SK-N-SH (cell line): ENCODE data around the gene BOD1. TPM values are rescaled to one million over a fixed set of nuclear protein-coding genes. Genes with fewer than 3 reads are reported as not detected.

Source experiments
- CTCF ChIA-PET: fragments of 300-600, 350-600 bp; formaldehyde crosslinking; extraction: SDS; loops from one replicate; lab custom pipeline; 2021; lab: Yijun Ruan, JAX
- POLR2A ChIA-PET: fragments of 350-600 bp; sonication (Branson Sonifier 250); formaldehyde crosslinking; extraction: SDS; loops from one replicate; lab custom pipeline; 2020; ENCODE audit warnings: antibody characterized with exemption, inconsistent platforms; lab: Yijun Ruan, JAX
- DNase-seq: peaks from one replicate; pipeline ENCODE4 v3.0.0; 2012
- H2AFZ ChIP-seq: fragments of 200-600 bp; sonication (generic); 2 replicates; pipeline ENCODE4 v1.8.1; 2016; ENCODE audit warnings: antibody characterized with exemption, mild to moderate bottlenecking, low read depth
- H3F3A ChIP-seq: fragments of 200-600 bp; sonication (generic); replicated peaks from 2 replicates; pipeline ENCODE3; 2016; ENCODE audit warnings: antibody characterized with exemption, mild to moderate bottlenecking; ENCODE audit not compliant: insufficient read depth
- H3K27ac ChIP-seq, 2 experiments: fragments of 200-500 bp in 1 of 2; fragments of 200-600 bp in 1 of 2; sonication (Bioruptor generic) in 1 of 2; sonication (generic), shearing (Covaris generic) in 1 of 2; 2 replicates each; pipeline versions ENCODE4 v1.5.1 to v1.6.1; 2014 to 2016; ENCODE audit warnings: low read depth in 2 of 2, inconsistent platforms in 1 of 2, low read length in 1 of 2, mild to moderate bottlenecking in 1 of 2, mixed read lengths in 1 of 2
- H3K27me3 ChIP-seq: fragments of 200-600 bp; sonication (generic), shearing (Covaris generic); 2 replicates; pipeline ENCODE4 v1.6.1; 2016; ENCODE audit warnings: mixed run types; ENCODE audit not compliant: insufficient read depth
- H3K36me3 ChIP-seq, 2 experiments: fragments of 200-500 bp in 1 of 2; fragments of 200-600 bp in 1 of 2; sonication (Bioruptor generic) in 1 of 2; sonication (generic) in 1 of 2; replicated peaks in 1 of 2; 2 replicates each; pipeline versions ENCODE3 to v1.5.1; 2014 to 2016; ENCODE audit warnings: low read length in 1 of 2, mild to moderate bottlenecking in 1 of 2; ENCODE audit not compliant: insufficient read depth in 2 of 2, control insufficient read depth in 1 of 2
- H3K4me1 ChIP-seq, 2 experiments: fragments of 200-500 bp in 1 of 2; fragments of 200-600 bp in 1 of 2; sonication (Bioruptor generic) in 1 of 2; sonication (generic), shearing (Covaris generic) in 1 of 2; 2 replicates each; pipeline versions ENCODE4 v1.5.1 to v1.6.1; 2014 to 2016; ENCODE audit warnings: low read depth in 1 of 2, low read length in 1 of 2, mixed run types in 1 of 2; ENCODE audit not compliant: insufficient read depth in 2 of 2, control insufficient read depth in 1 of 2
- H3K4me2 ChIP-seq: fragments of 200-600 bp; sonication (generic), shearing (Covaris generic); 2 replicates; pipeline ENCODE4 v1.6.1; 2017; ENCODE audit warnings: mixed run types
- H3K4me3 ChIP-seq, 2 experiments: fragments of 200-500 bp in 1 of 2; fragments of 200-600 bp in 1 of 2; sonication (Bioruptor generic) in 1 of 2; sonication (generic), shearing (Covaris generic) in 1 of 2; 2 replicates each; pipeline versions ENCODE4 v1.5.1 to v1.8.1; 2014 to 2016; ENCODE audit warnings: low read depth in 2 of 2, inconsistent platforms in 1 of 2, low read length in 1 of 2, mild to moderate bottlenecking in 1 of 2, mixed read lengths in 1 of 2, moderate library complexity in 1 of 2
- H3K79me2 ChIP-seq: fragments of 200-600 bp; sonication (generic); 2 replicates; pipeline ENCODE4 v1.8.1; 2017; ENCODE audit warnings: mild to moderate bottlenecking; ENCODE audit not compliant: insufficient read depth
- H3K9ac ChIP-seq: fragments of 200-600 bp; sonication (generic); 2 replicates; pipeline ENCODE4 v1.6.1; 2017; ENCODE audit warnings: mixed run types
- H3K9me2 ChIP-seq: fragments of 200-600 bp; sonication (generic); 2 replicates; pipeline ENCODE4 v1.6.1; 2017; ENCODE audit warnings: mixed run types
- H3K9me3 ChIP-seq: fragments of 200-600 bp; sonication (generic); 2 replicates; pipeline ENCODE4 v1.6.1; 2017; ENCODE audit warnings: mixed run types, mild to moderate bottlenecking, moderate library complexity
- H4K20me1 ChIP-seq: fragments of 200-600 bp; sonication (generic); 2 replicates; pipeline ENCODE4 v1.6.1; 2017; ENCODE audit warnings: mild to moderate bottlenecking, mixed run types; ENCODE audit not compliant: insufficient read depth
- EP300 ChIP-seq, 2 experiments: IDR thresholded peaks; 2 replicates each; pipeline versions ENCODE4 v1.4.0 to v1.6.1; 2012; ENCODE audit warnings: borderline replicate concordance in 1 of 2, low read depth in 1 of 2, low read length in 1 of 2
- FOSL2 ChIP-seq: IDR thresholded peaks from 2 replicates; pipeline ENCODE4 v1.4.0; 2012; ENCODE audit warnings: low read depth, mild to moderate bottlenecking, moderate library complexity, borderline replicate concordance
- GATA2 ChIP-seq: sonication (generic); formaldehyde crosslinking; IDR thresholded peaks from 2 replicates; pipeline ENCODE4 v1.5.0; 2020; ENCODE audit warnings: mild to moderate bottlenecking, missing genetic modification reagents
- JUND ChIP-seq: IDR thresholded peaks from 2 replicates; pipeline ENCODE4 v1.4.0; 2012
- MXI1 ChIP-seq: IDR thresholded peaks from 2 replicates; pipeline ENCODE4 v1.6.1; 2012; ENCODE audit warnings: mild to moderate bottlenecking, low read depth, low read length, improper control_type of control experiment
- RAD21 ChIP-seq: IDR thresholded peaks from 2 replicates; pipeline ENCODE4 v1.6.1; 2012; ENCODE audit warnings: mild to moderate bottlenecking, low read length
- RFX5 ChIP-seq: IDR thresholded peaks from 2 replicates; pipeline ENCODE4 v1.6.1; 2012; ENCODE audit warnings: mild to moderate bottlenecking, improper control_type of control experiment, low read length
- SMC3 ChIP-seq: IDR thresholded peaks from 2 replicates; pipeline ENCODE4 v1.6.1; 2012; ENCODE audit warnings: low read depth, low read length, improper control_type of control experiment
- TCF12 ChIP-seq: IDR thresholded peaks from 2 replicates; pipeline ENCODE4 v1.4.0; 2012
- WGBS: methylation state at CpG from one replicate; pipeline ENCODE4 v1.1.6; 2017; ENCODE audit warnings: low lambda C conversion rate; 5-methylcytosine and 5-hydroxymethylcytosine counted together
- polyA plus RNA-seq, 3 experiments: library from polyadenylated mRNA; depleted of rRNA; stranded (reverse); fragments of >200 nt; gene quantifications; 2 replicates each; pipeline ENCODE4 v1.2.3, GENCODE V29; 2012
- TF ChIP-seq, protein P1 (sequence below): fragments of 150-350 bp; IDR thresholded peaks from 2 replicates; pipeline ENCODE4 v1.6.1; 2017; ENCODE audit warnings: antibody characterized with exemption, low read length, low read depth, borderline replicate concordance
- TF ChIP-seq, protein P2 (sequence below): fragments of 200-600 bp; sonication (generic); IDR thresholded peaks from 2 replicates; pipeline ENCODE4 v1.6.1; 2017; ENCODE audit warnings: antibody characterized with exemption, mild to moderate bottlenecking, moderate library complexity

BOD1 gene
- polyA plus RNA-seq, 1 of the 3 experiments (the other 2 are of a cell fraction): 45.3 TPM

DNA sequence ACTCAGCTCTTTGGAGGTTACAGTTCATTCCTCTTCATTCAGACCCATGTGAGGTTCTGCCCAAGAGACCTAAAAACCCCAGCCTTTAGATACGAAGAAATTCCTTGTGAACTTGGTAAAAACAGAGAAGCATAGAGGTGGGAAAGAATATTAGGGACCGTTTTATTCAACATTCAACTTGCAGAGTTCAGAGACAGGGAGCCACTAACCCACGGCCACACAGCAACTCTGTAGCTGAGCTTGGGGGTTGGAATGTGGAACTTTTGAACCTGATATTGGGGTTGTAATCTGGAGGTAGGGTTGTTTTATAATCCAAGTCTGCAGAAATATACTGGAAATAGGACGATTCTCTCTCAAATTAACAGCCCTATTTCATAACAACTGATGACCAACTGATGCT lies 10.8 kb upstream of the BOD1 start:
- DNase-seq: no peak
- WGBS: 59% methylated on average over 4 of the region's 4 CpGs
- Histone ChIP-seq H3K9me2 (no peaks in the 10 kb centered on the region), H3K4me3 (no peak overlapping the region), H3F3A (no peaks in the 10 kb centered on the region), H2AFZ (no peak overlapping the region), H3K9ac (no peak overlapping the region), H3K27me3 (no peaks in the 10 kb centered on the region), H3K4me1 (peaks cover 0 to 13% of the 10 kb centered on the region in 2 experiments; a peak in 1 of 4 replicates), H3K4me2 (no peak overlapping the region), H3K9me3 (no peaks in the 10 kb centered on the region), H3K36me3 (no peaks in the 10 kb centered on the region), H3K27ac (no peak overlapping the region), H4K20me1 (no peaks in the 10 kb centered on the region), H3K79me2 (no peaks in the 10 kb centered on the region)
- TF ChIP-seq, protein P1, sequence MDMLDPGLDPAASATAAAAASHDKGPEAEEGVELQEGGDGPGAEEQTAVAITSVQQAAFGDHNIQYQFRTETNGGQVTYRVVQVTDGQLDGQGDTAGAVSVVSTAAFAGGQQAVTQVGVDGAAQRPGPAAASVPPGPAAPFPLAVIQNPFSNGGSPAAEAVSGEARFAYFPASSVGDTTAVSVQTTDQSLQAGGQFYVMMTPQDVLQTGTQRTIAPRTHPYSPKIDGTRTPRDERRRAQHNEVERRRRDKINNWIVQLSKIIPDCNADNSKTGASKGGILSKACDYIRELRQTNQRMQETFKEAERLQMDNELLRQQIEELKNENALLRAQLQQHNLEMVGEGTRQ: no peak
- TF ChIP-seq JUND (no peak), EP300 (IDR thresholded peaks at IDR 0.05; ENCODE audit: borderline replicate concordance in 1 of 2, low read depth in 1 of 2, low read length in 1 of 2) (no peak), GATA2 (no peak), RFX5 (no peak)
- ChIA-PET CTCF (interaction anchor here (0.7 to 14.1 kb wide), 5 partner anchors 8 to 718 kb away, joined by 4 to 162 read pairs (median 18); no protein-coding TSS in a partner anchor), POLR2A (interaction anchor here (0.6 kb wide), 1 partner anchor 80 kb away, joined by 3 read pairs; no protein-coding TSS in a partner anchor)

DNA sequence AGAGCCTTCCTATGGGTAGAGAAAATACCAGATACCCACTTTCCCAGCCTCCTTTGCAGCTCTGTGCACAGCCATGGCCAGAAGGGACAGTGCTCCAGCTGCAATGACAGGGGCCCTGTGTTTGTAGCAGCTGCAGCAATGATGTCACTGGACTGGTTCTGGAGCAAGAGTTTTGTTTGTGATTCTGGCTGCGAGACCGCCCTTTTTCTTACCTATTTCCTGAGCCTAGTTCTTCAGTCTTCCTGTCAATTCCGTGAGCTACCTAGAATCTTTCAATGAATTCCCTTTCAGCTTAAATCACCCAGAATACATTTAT lies 10.0 kb upstream of the BOD1 start:
- DNase-seq: no peak
- H3K9me2 ChIP-seq: no peaks in the 10 kb centered on the region
- H3K79me2 ChIP-seq: no peaks in the 10 kb centered on the region
- H3F3A ChIP-seq: no peaks in the 10 kb centered on the region
- no peak overlapping the region for H2AFZ ChIP-seq
- H3K27ac ChIP-seq: no peak overlapping the region
- no peaks in the 10 kb centered on the region for H3K36me3 ChIP-seq
- no peaks in the 10 kb centered on the region for H3K9me3 ChIP-seq
- no peak overlapping the region for H3K4me2 ChIP-seq
- POLR2A ChIA-PET: interaction anchor here (0.6 kb wide), 1 partner anchor 81 kb away, joined by 3 read pairs; no protein-coding TSS in a partner anchor
- H3K4me3 ChIP-seq: no peak overlapping the region
- CTCF ChIA-PET: interaction anchor here (1.0 to 14.1 kb wide), 3 partner anchors 299 to 691 kb away, joined by 6 to 162 read pairs (median 23); no protein-coding TSS in a partner anchor
- H4K20me1 ChIP-seq: no peaks in the 10 kb centered on the region
- 73% methylated on average over 3 of the region's 3 CpGs for WGBS
- TF ChIP-seq SMC3 (no peak), FOSL2 (no peak), TCF12 (no peak)
- H3K27me3 ChIP-seq: no peaks in the 10 kb centered on the region
- H3K4me1 ChIP-seq: peaks cover 0 to 13% of the 10 kb centered on the region in 2 experiments; a peak in 1 of 4 replicates
- H3K9ac ChIP-seq: no peak overlapping the region

DNA sequence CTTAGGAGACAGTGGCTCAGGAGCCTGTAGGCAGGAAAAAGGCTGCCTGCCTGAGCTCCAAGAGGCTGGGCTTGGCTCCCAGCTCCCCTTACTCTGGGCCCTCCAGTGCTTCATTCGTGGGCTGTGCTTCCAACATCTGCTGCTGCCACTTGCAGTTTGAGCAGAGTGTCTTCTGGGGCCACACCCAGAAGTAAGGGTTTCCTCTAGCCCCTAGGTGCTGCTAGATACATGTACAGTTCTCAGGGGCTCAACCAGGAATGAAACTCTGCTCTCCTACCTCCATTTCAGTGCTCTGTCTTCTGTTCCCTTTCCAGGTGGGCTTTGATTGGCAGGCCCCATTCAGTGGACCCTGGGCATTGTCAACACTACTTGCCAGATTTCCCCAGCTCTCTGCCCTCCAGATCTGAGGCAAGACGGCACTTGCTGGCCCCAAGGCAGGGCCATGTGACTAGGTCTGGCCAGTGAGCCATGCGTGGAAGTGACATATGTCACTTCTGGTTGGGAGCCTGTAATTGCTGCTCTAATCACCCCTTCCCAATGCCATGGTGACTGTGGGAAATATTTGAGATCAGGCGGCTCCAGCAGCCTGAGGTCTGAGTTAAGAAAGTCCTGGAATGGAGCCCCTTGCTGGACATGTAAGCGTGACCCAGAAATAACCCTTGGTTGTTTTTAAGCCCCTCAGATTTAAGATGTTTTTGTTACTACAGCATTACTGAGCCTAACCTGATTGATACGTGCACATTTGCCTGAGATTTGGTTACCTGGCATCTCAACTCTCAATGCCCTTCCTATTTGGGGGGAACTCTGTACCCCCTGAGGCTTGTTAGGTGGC lies 9.4 kb upstream of the BOD1 start:
- H4K20me1 ChIP-seq: no peaks in the 10 kb centered on the region
- WGBS: 77% methylated on average over 5 of the region's 6 CpGs
- ChIA-PET CTCF (interaction anchor here (6.1 to 14.1 kb wide), 2 partner anchors 299 to 346 kb away, joined by 23 to 162 read pairs; no protein-coding TSS in a partner anchor), POLR2A (no interaction called here)
- H3K9me3 ChIP-seq: no peaks in the 10 kb centered on the region
- no peak overlapping the region for H3K4me3 ChIP-seq
- peaks cover 0 to 12% of the 10 kb centered on the region in 2 experiments; a peak in 1 of 4 replicates for H3K4me1 ChIP-seq
- H3K79me2 ChIP-seq: no peaks in the 10 kb centered on the region
- no peak overlapping the region for H2AFZ ChIP-seq
- no peak overlapping the region for H3K9ac ChIP-seq
- H3F3A ChIP-seq: no peaks in the 10 kb centered on the region
- no peak for DNase-seq
- no peaks in the 10 kb centered on the region for H3K36me3 ChIP-seq
- no peaks in the 10 kb centered on the region for H3K27me3 ChIP-seq
- H3K9me2 ChIP-seq: no peaks in the 10 kb centered on the region
- no peak overlapping the region for H3K4me2 ChIP-seq
- no peak overlapping the region for H3K27ac ChIP-seq
- TF ChIP-seq, protein P2, sequence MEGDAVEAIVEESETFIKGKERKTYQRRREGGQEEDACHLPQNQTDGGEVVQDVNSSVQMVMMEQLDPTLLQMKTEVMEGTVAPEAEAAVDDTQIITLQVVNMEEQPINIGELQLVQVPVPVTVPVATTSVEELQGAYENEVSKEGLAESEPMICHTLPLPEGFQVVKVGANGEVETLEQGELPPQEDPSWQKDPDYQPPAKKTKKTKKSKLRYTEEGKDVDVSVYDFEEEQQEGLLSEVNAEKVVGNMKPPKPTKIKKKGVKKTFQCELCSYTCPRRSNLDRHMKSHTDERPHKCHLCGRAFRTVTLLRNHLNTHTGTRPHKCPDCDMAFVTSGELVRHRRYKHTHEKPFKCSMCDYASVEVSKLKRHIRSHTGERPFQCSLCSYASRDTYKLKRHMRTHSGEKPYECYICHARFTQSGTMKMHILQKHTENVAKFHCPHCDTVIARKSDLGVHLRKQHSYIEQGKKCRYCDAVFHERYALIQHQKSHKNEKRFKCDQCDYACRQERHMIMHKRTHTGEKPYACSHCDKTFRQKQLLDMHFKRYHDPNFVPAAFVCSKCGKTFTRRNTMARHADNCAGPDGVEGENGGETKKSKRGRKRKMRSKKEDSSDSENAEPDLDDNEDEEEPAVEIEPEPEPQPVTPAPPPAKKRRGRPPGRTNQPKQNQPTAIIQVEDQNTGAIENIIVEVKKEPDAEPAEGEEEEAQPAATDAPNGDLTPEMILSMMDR: no peak
- TF ChIP-seq RAD21: peak; percentile 31; the same call in 1 of the 2 replicates
- TF ChIP-seq MXI1: no peak
- TF ChIP-seq GATA2: no peak
